Mucosa of descending colon (tissue), 3 donors: ENCODE results near the gene KRTAP10-9. TPM values are rescaled to one million over a fixed set of nuclear protein-coding genes. Genes with fewer than 3 reads are reported as not detected.
"Not testable (repeated sequence)": the region's sequence is repeated elsewhere in the genome, so short reads cannot be mapped to it uniquely, and the experiment has no call there.

Experiments used
- ATAC-seq: fragments of 200-7000 bp; cut with Tn5 transposase; one replicate; pipeline ENCODE4 v1.9.1; 2020; ENCODE audit warnings: mild to moderate bottlenecking, moderate library complexity
- DNase-seq, 3 donors: peaks; one replicate each; pipeline ENCODE4 v3.0.0-alpha.2; 2020
- H3K36me3 ChIP-seq: fragments of 200-600 bp; one replicate; pipeline ENCODE4 v1.8.0; 2021; ENCODE audit warnings: low read depth, mild to moderate bottlenecking
- H3K4me1 ChIP-seq: fragments of 200-600 bp; one replicate; pipeline ENCODE4 v1.8.0; 2021; ENCODE audit warnings: low read depth, mild to moderate bottlenecking
- H3K4me3 ChIP-seq: fragments of 200-600 bp; one replicate; pipeline ENCODE4 v1.8.0; 2021; ENCODE audit warnings: mild to moderate bottlenecking
- H3K9me3 ChIP-seq: fragments of 200-600 bp; one replicate; pipeline ENCODE4 v1.8.0; 2021; ENCODE audit warnings: mild to moderate bottlenecking
- CTCF ChIP-seq: fragments of 200-600 bp; IDR thresholded peaks from one replicate; pipeline ENCODE4 v1.8.0; 2022; ENCODE audit warnings: antibody characterized with exemption, mild to moderate bottlenecking
- intact Hi-C, 2 donors: fragments of 100-400 bp; cut with DNase I in 1 of 2; cut with micrococcal nuclease in 1 of 2; formaldehyde crosslinking; loops; one replicate each; pipeline versions ENCODE4 v1.11.0 to v1.11.1; 2022; cut with DNase I, micrococcal nuclease
- total RNA-seq, 3 donors: library from RNA; stranded (reverse); fragmentation: NEBNext Ultra II Directional in 2 of 3; extraction: Animal tissue kit (Norgen Biotek cat#: 25700) in 2 of 3; gene quantifications; one replicate each; pipeline versions ENCODE4 v1.2.1 to v1.2.4, GENCODE V29; 2021 to 2023
- donor health status: DM: no; HTN: no; CAD: no; lungs with moderate emphysema.
- donor health status: DM: no; HTN: no; CAD: no.
- donor health status: DM: no; HTN: yes; CAD: no.

The KRTAP10-9 gene
- total RNA-seq, 3 donors from 2014 or later, result not detected

- intact Hi-C loops, result no loop called here
- Histone ChIP-seq H3K9me3 (peaks cover 13% of the 10 kb centered on the region), H3K4me3 (no peak overlapping the region), H3K36me3 (no peaks in the 10 kb centered on the region), H3K4me1 (no peaks in the 10 kb centered on the region)
- no peak for DNase-seq
- no peak for ATAC-seq
- no peak for TF ChIP-seq CTCF
Measured at GRCh38 chr21:44609193-44609592, 17.7 kb upstream of the KRTAP10-9 start.

GRCh38 chr21:44610157-44610843 lies 16.6 kb upstream of the KRTAP10-9 start:
- DNase-seq, intact Hi-C loops, H3K4me3 ChIP-seq, H3K36me3 ChIP-seq, ATAC-seq, H3K4me1 ChIP-seq: not testable (repeated sequence)
- peaks cover 13% of the 10 kb centered on the region for H3K9me3 ChIP-seq

- intact Hi-C loops, result no loop called here
- Histone ChIP-seq H3K9me3 (peaks cover 13% of the 10 kb centered on the region), H3K4me3 (no peak overlapping the region), H3K4me1 (no peaks in the 10 kb centered on the region), H3K36me3 (no peaks in the 10 kb centered on the region)
- ATAC-seq, result no peak
- DNase-seq, result no peak
- no peak for TF ChIP-seq CTCF
Measured at GRCh38 chr21:44611551-44611950, 15.3 kb upstream of the KRTAP10-9 start.

GRCh38 chr21:44612029-44612486 lies 14.8 kb upstream of the KRTAP10-9 start, which contains the start of gene KRTAP10-8:
TSS of gene KRTAP10-8 (plus strand) at chr21:44612079. CDS start at chr21:44612101, 22 bp downstream.
- Histone ChIP-seq H3K36me3 (no peaks in the 10 kb centered on the region), H3K4me1 (no peaks in the 10 kb centered on the region), H3K4me3 (no peak within 1 kb of the TSS), H3K9me3 (peaks cover 13% of the 10 kb centered on the region)
- ATAC-seq (no peak), DNase-seq (no peak)
- intact Hi-C loops, result no loop called here
- TF ChIP-seq CTCF, result no peak

GRCh38 chr21:44612669-44613229 lies 14.1 kb upstream of the KRTAP10-9 start:
- Histone ChIP-seq H3K36me3 (no peaks in the 10 kb centered on the region), H3K4me1 (no peaks in the 10 kb centered on the region), H3K9me3 (peaks cover 13% of the 10 kb centered on the region), H3K4me3 (no peak overlapping the region)
- DNase-seq, result peak in 1 of 3 donors; percentile 42
- TF ChIP-seq CTCF, result no peak
- intact Hi-C loops, result no loop called here
- ATAC-seq, result no peak

- intact Hi-C loops, result no loop called here
- no peak for ATAC-seq
- H3K36me3 ChIP-seq, result no peaks in the 10 kb centered on the region
- DNase-seq, result peak in 1 of 3 donors; percentile 38
- TF ChIP-seq CTCF, result no peak
- H3K9me3 ChIP-seq, result peaks cover 13% of the 10 kb centered on the region
- no peak overlapping the region for H3K4me3 ChIP-seq
- peaks cover under 1% of the 10 kb centered on the region for H3K4me1 ChIP-seq
Measured at GRCh38 chr21:44613386-44614155, 13.3 kb upstream of the KRTAP10-9 start.
